ENCODE measurements around the gene ATIC.

GRCh38 chr2:215363461-215364156, 51.8 kb downstream of the ATIC start:
- TF ChIP-seq EZH2 (IDR thresholded peaks at IDR 0.05; ENCODE audit: borderline replicate concordance, insufficient read depth, low read length, poor library complexity, severe bottlenecking): no peak
- no peak for TF ChIP-seq TAF1 (IDR thresholded peaks at IDR 0.05; ENCODE audit: low read depth)
- TF ChIP-seq CTCF (IDR thresholded peaks at IDR 0.05; ENCODE audit: poor library complexity, severe bottlenecking): no peak
- no peak for TF ChIP-seq POLR2AphosphoS5 (IDR thresholded peaks at IDR 0.05)
- no peak for TF ChIP-seq REST (IDR thresholded peaks at IDR 0.05; ENCODE audit: borderline replicate concordance)
- no peak for TF ChIP-seq EP300 (conservative IDR thresholded peaks at IDR 0.05; ENCODE audit: poor library complexity, severe bottlenecking)

Data from neural cell (in vitro differentiated cells).